ENCODE results near the gene SAP30. TPM values are rescaled to one million over a fixed set of nuclear protein-coding genes. Genes with fewer than 3 reads are reported as not detected.

Gene SAP30
- polyA plus RNA-seq, 1 donor (not counting 4 experiments of a cell fraction or from before 2014, with no cell fraction given): 12.9 TPM

DNA sequence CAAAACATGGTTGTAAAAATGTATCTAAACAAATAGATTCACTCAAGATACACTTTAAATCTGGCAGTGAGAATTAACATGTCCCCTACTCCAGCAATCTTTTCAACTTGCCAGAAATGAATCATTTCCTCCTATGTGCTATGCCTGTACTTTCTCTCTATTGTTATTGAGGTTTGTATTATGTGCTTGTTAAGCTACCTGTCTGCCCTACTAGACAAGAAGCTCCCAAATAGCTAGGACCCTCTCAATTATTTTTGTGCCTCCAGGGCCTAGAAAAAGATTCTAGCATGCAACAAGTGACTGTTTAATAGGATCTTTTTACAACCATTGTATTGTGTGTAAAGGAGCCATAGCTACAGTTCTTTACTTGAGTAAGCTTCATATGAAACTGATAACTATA lies 3.5 kb upstream of the SAP30 start:
- TF ChIP-seq, protein P1, sequence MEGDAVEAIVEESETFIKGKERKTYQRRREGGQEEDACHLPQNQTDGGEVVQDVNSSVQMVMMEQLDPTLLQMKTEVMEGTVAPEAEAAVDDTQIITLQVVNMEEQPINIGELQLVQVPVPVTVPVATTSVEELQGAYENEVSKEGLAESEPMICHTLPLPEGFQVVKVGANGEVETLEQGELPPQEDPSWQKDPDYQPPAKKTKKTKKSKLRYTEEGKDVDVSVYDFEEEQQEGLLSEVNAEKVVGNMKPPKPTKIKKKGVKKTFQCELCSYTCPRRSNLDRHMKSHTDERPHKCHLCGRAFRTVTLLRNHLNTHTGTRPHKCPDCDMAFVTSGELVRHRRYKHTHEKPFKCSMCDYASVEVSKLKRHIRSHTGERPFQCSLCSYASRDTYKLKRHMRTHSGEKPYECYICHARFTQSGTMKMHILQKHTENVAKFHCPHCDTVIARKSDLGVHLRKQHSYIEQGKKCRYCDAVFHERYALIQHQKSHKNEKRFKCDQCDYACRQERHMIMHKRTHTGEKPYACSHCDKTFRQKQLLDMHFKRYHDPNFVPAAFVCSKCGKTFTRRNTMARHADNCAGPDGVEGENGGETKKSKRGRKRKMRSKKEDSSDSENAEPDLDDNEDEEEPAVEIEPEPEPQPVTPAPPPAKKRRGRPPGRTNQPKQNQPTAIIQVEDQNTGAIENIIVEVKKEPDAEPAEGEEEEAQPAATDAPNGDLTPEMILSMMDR (optimal IDR thresholded peaks at IDR 0.05 in 1 of 3, IDR thresholded peaks at IDR 0.05 in 1 of 3, conservative IDR thresholded peaks at IDR 0.05 in 1 of 3; ENCODE audit: extremely low read depth in 1 of 3, insufficient read depth in 2 of 3, low read length in 3 of 3): no peak
- no peak for TF ChIP-seq EZH2 (IDR thresholded peaks at IDR 0.05; ENCODE audit: low read length)
- no peaks in the 10 kb centered on the region for H4K20me1 ChIP-seq (ENCODE audit: control insufficient read depth, extremely low read depth, insufficient read depth, low read length)
- no peak overlapping the region for H2AFZ ChIP-seq (ENCODE audit: control insufficient read depth, low read length)
- dilution Hi-C loops (cut with MboI; ENCODE audit: extremely low pct_ligation_motif_present, low sequenced_read_pairs): no loop called here
- peaks cover 15% of the 10 kb centered on the region for H3K4me1 ChIP-seq (ENCODE audit: control insufficient read depth, extremely low read depth, insufficient read depth, low read length)
- no peaks in the 10 kb centered on the region for H3K36me3 ChIP-seq (ENCODE audit: control insufficient read depth in 2 of 2, extremely low read depth in 1 of 2, insufficient read depth in 2 of 2, low read length in 2 of 2)
- H3K27ac ChIP-seq (ENCODE audit: control insufficient read depth, insufficient read depth, low read length): no peak overlapping the region
- no peaks in the 10 kb centered on the region for H3K9me3 ChIP-seq (ENCODE audit: control insufficient read depth, low read depth, low read length)
- DNase-seq (ENCODE audit: low read depth, low spot score): no peak
- peak overlapping the region; percentile 9 for H3K4me2 ChIP-seq (ENCODE audit: control insufficient read depth, extremely low read depth, insufficient read depth, low read depth, low read length)
- peak; percentile 68 for FAIRE-seq
- no peak overlapping the region for H3K4me3 ChIP-seq (ENCODE audit: control insufficient read depth in 2 of 3, extremely low read depth in 1 of 3, insufficient read depth in 2 of 3, low read depth in 1 of 3, low read length in 3 of 3)
- no peaks in the 10 kb centered on the region for H3K27me3 ChIP-seq (ENCODE audit: control insufficient read depth, extremely low read depth, insufficient read depth, low read length)
- no peak overlapping the region for H3K9ac ChIP-seq (ENCODE audit: control insufficient read depth, extremely low read depth, insufficient read depth, low read length)
- H3K9me1 ChIP-seq (ENCODE audit: control insufficient read depth, extremely low read depth, insufficient read depth, low read length): no peaks in the 10 kb centered on the region
- H3K79me2 ChIP-seq (ENCODE audit: control insufficient read depth, insufficient read depth, low read length): no peaks in the 10 kb centered on the region

DNA sequence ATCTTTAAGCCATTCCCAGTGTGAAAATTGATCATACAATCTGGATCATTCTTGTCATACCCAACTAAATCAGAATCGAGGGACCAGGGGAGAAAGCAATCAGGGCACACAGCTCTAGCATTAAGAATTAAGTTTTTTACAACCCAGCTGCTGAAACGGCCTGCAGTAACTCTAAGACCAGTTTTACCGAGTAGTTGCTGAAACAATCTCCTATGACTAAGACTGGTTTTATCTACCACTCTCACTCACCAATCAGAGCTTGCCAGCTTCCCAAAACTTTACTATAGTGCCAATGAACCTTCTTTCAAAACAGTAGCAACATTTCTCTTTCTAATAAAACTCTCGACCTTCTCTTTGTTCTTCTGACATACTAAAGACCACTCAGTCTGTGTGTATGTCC lies 2.8 kb upstream of the SAP30 start:
- dilution Hi-C loops (cut with MboI; ENCODE audit: extremely low pct_ligation_motif_present, low sequenced_read_pairs): no loop called here
- Histone ChIP-seq H3K4me3 (ENCODE audit: control insufficient read depth in 2 of 3, extremely low read depth in 1 of 3, insufficient read depth in 2 of 3, low read depth in 1 of 3, low read length in 3 of 3) (no peak overlapping the region), H3K27ac (ENCODE audit: control insufficient read depth, insufficient read depth, low read length) (no peak overlapping the region), H3K9ac (ENCODE audit: control insufficient read depth, extremely low read depth, insufficient read depth, low read length) (no peak overlapping the region), H3K36me3 (ENCODE audit: control insufficient read depth in 2 of 2, extremely low read depth in 1 of 2, insufficient read depth in 2 of 2, low read length in 2 of 2) (no peaks in the 10 kb centered on the region), H2AFZ (ENCODE audit: control insufficient read depth, low read length) (peak overlapping the region; percentile 1), H3K4me2 (ENCODE audit: control insufficient read depth, extremely low read depth, insufficient read depth, low read depth, low read length) (peak overlapping the region; percentile 3), H4K20me1 (ENCODE audit: control insufficient read depth, extremely low read depth, insufficient read depth, low read length) (no peaks in the 10 kb centered on the region), H3K27me3 (ENCODE audit: control insufficient read depth, extremely low read depth, insufficient read depth, low read length) (no peaks in the 10 kb centered on the region), H3K4me1 (ENCODE audit: control insufficient read depth, extremely low read depth, insufficient read depth, low read length) (peaks cover 18% of the 10 kb centered on the region), H3K79me2 (ENCODE audit: control insufficient read depth, insufficient read depth, low read length) (peaks cover 6% of the 10 kb centered on the region), H3K9me3 (ENCODE audit: control insufficient read depth, low read depth, low read length) (no peaks in the 10 kb centered on the region), H3K9me1 (ENCODE audit: control insufficient read depth, extremely low read depth, insufficient read depth, low read length) (no peaks in the 10 kb centered on the region)
- FAIRE-seq (peak; percentile 9), DNase-seq (ENCODE audit: low read depth, low spot score) (no peak)
- TF ChIP-seq, protein P1 (optimal IDR thresholded peaks at IDR 0.05 in 1 of 3, IDR thresholded peaks at IDR 0.05 in 1 of 3, conservative IDR thresholded peaks at IDR 0.05 in 1 of 3; ENCODE audit: extremely low read depth in 1 of 3, insufficient read depth in 2 of 3, low read length in 3 of 3): no peak
- TF ChIP-seq EZH2 (IDR thresholded peaks at IDR 0.05; ENCODE audit: low read length): no peak

Data from keratinocyte (primary cell).